Hepatocyte (in vitro differentiated cells): ENCODE results near the gene NELFA. TPM values are rescaled to one million over a fixed set of nuclear protein-coding genes. Genes with fewer than 3 reads are reported as not detected.

Source experiments
- DNase-seq: peaks from one replicate; pipeline ENCODE4 v3.0.0-alpha.2; 2016; ENCODE audit warnings: low spot score
- H2AFZ ChIP-seq: fragments of 200-600 bp; sonication (generic); 2 replicates; pipeline ENCODE4 v1.6.0; 2016; ENCODE audit warnings: antibody characterized with exemption, mild to moderate bottlenecking
- H3K27ac ChIP-seq: fragments of 200-600 bp; sonication (generic); 2 replicates; pipeline ENCODE4 v1.5.1; 2016; ENCODE audit warnings: mild to moderate bottlenecking
- H3K27me3 ChIP-seq: fragments of 200-600 bp; sonication (generic); 2 replicates; pipeline ENCODE4 v1.6.1; 2016
- H3K36me3 ChIP-seq: fragments of 200-600 bp; sonication (generic); replicated peaks from 2 replicates; pipeline ENCODE4 v1.5.1; 2016; ENCODE audit warnings: low read depth; ENCODE audit not compliant: insufficient read depth
- H3K4me1 ChIP-seq: fragments of 200-600 bp; sonication (generic); 2 replicates; pipeline ENCODE4 v1.5.1; 2016; ENCODE audit warnings: mild to moderate bottlenecking, moderate library complexity; ENCODE audit not compliant: insufficient read depth
- H3K4me2 ChIP-seq: fragments of 200-600 bp; sonication (generic); 2 replicates; pipeline ENCODE4 v1.6.0; 2016
- H3K4me3 ChIP-seq: fragments of 200-600 bp; sonication (generic); 2 replicates; pipeline ENCODE4 v1.5.1; 2016; ENCODE audit warnings: mild to moderate bottlenecking
- H3K79me2 ChIP-seq: fragments of 200-600 bp; sonication (generic); 2 replicates; pipeline ENCODE4 v1.6.0; 2017; ENCODE audit warnings: mild to moderate bottlenecking
- H3K9me2 ChIP-seq: fragments of 200-600 bp; sonication (generic); replicated peaks from 2 replicates; pipeline ENCODE4 v1.6.0; 2017; ENCODE audit warnings: mild to moderate bottlenecking; ENCODE audit not compliant: insufficient read depth
- H3K9me3 ChIP-seq: fragments of 200-600 bp; sonication (generic); 2 replicates; pipeline ENCODE4 v1.5.1; 2016; ENCODE audit warnings: low read depth, mild to moderate bottlenecking
- H4K20me1 ChIP-seq: fragments of 200-600 bp; sonication (generic); 2 replicates; pipeline ENCODE4 v1.6.0; 2016; ENCODE audit warnings: mild to moderate bottlenecking; ENCODE audit not compliant: insufficient read depth, poor library complexity, severe bottlenecking
- EZH2 ChIP-seq: fragments of 200-600 bp; sonication (generic); IDR thresholded peaks from 2 replicates; pipeline ENCODE4 v1.6.1; 2016; ENCODE audit warnings: antibody characterized with exemption, mild to moderate bottlenecking, borderline replicate concordance
- EZH2phosphoT487 ChIP-seq: fragments of 200-600 bp; sonication (generic); IDR thresholded peaks from one replicate; pipeline ENCODE4 v1.6.1; 2018; ENCODE audit warnings: antibody characterized with exemption, mild to moderate bottlenecking, low read depth, moderate library complexity; ENCODE audit not compliant: unreplicated experiment, severe bottlenecking
- WGBS: methylation state at CpG from one replicate; pipeline ENCODE4 v1.1.6; 2016; ENCODE audit warnings: low lambda C conversion rate; ENCODE audit errors: missing lambda C conversion rate; 5-methylcytosine and 5-hydroxymethylcytosine counted together
- polyA plus RNA-seq: library from polyadenylated mRNA; unstranded; fragments of >200 nt; fragmentation: Nextera tagmentation; extraction: Ambion mirVana; gene quantifications from 2 replicates; pipeline ENCODE4 v1.2.1, GENCODE V29; 2016
- total RNA-seq: library from RNA; depleted of rRNA; stranded (reverse); fragments of >200 nt; gene quantifications from 2 replicates; pipeline ENCODE4 v1.2.3, GENCODE V29; 2014
- TF ChIP-seq, protein P1 (sequence below): fragments of 200-600 bp; sonication (generic); IDR thresholded peaks from 2 replicates; pipeline ENCODE4 v1.5.1; 2016; ENCODE audit warnings: antibody characterized with exemption, mild to moderate bottlenecking; ENCODE audit not compliant: poor library complexity

NELFA gene
- total and polyA plus RNA-seq, 2 experiments from 2014 or later, result 21.4 to 46.2 TPM

DNA sequence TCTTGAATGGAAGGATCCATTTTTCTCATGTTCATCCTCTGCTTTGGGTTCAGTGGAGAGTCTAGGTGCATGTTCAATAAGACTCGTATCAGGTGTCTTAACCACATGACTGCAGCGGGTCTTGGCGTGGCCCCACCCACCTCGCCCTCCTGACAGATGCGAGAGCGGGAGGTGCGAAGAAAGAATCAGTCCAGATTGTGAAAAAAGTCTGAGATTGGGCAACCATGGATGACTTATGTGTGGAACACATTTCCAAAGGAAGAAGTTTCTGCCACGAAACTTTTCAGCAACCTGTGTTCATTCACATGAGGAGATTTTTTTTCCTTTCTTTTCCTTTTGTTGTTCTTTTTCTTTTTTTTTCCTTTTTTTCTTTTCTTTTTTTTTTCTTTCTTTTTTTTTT is 70.7 kb downstream of the NELFA start:
- Histone ChIP-seq H3K27me3 (no peaks in the 10 kb centered on the region), H4K20me1 (no peaks in the 10 kb centered on the region), H3K9me3 (no peaks in the 10 kb centered on the region), H3K4me1 (no peaks in the 10 kb centered on the region), H3K36me3 (no peaks in the 10 kb centered on the region), H3K79me2 (no peaks in the 10 kb centered on the region), H3K9me2 (no peaks in the 10 kb centered on the region), H3K27ac (no peak overlapping the region), H3K4me3 (no peak overlapping the region), H3K4me2 (no peak overlapping the region), H2AFZ (no peak overlapping the region)
- TF ChIP-seq EZH2 (no peak), EZH2phosphoT487 (no peak)
- TF ChIP-seq, protein P1, sequence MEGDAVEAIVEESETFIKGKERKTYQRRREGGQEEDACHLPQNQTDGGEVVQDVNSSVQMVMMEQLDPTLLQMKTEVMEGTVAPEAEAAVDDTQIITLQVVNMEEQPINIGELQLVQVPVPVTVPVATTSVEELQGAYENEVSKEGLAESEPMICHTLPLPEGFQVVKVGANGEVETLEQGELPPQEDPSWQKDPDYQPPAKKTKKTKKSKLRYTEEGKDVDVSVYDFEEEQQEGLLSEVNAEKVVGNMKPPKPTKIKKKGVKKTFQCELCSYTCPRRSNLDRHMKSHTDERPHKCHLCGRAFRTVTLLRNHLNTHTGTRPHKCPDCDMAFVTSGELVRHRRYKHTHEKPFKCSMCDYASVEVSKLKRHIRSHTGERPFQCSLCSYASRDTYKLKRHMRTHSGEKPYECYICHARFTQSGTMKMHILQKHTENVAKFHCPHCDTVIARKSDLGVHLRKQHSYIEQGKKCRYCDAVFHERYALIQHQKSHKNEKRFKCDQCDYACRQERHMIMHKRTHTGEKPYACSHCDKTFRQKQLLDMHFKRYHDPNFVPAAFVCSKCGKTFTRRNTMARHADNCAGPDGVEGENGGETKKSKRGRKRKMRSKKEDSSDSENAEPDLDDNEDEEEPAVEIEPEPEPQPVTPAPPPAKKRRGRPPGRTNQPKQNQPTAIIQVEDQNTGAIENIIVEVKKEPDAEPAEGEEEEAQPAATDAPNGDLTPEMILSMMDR, result no peak
- DNase-seq, result no peak
- 97% methylated on average over 8 of the region's 8 CpGs for WGBS

DNA sequence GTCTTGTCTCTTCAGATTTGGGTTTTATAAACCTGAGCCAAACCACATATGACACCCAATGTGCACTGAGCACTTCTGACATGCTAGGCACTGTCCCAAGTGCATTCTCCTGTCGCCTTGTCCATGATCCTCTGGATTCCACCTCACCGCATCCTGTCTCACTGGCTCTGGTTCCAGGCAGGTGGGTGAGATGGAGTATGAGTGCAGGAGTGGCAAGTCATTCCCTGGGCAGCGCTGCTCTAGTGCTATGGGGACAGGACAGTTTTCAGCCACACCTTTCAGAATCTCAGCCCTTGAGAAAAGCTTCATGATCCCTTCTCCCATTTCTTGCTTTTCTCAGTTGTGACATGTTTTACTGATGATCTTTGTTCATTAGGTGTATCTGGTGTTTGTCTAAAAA is 71.2 kb downstream of the NELFA start:
- Histone ChIP-seq H3K36me3 (no peaks in the 10 kb centered on the region), H3K9me2 (no peaks in the 10 kb centered on the region), H3K9me3 (no peaks in the 10 kb centered on the region), H3K4me1 (no peaks in the 10 kb centered on the region), H2AFZ (no peak overlapping the region), H3K4me2 (no peak overlapping the region), H4K20me1 (no peaks in the 10 kb centered on the region), H3K27ac (no peak overlapping the region), H3K27me3 (no peaks in the 10 kb centered on the region), H3K4me3 (no peak overlapping the region), H3K79me2 (no peaks in the 10 kb centered on the region)
- TF ChIP-seq, protein P1, result no peak
- TF ChIP-seq EZH2phosphoT487, result no peak
- TF ChIP-seq EZH2, result no peak
- no peak for DNase-seq
- 97% methylated on average over 3 of the region's 3 CpGs for WGBS

DNA sequence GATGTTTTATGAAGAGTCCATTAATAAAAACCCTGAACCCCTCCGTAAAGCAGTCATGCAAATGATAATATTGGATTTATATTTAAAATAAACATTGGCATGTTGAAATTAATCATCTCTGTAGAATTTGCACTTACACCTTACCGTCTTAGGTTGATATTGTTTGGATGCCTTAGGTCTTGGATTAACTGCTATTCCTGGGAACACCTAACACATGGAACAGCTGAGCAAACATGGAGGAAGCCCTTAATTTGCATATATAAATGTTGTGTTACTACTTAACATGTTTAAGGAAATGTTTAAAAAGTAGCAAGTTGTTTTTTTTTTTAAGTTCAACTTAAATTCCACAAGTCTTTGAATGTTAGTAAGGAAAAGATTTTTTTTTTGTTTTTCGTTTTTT is 75.1 kb downstream of the NELFA start:
- Histone ChIP-seq H2AFZ (no peak overlapping the region), H3K4me2 (no peak overlapping the region), H3K27ac (no peak overlapping the region), H4K20me1 (no peaks in the 10 kb centered on the region), H3K79me2 (no peaks in the 10 kb centered on the region), H3K9me3 (no peaks in the 10 kb centered on the region), H3K36me3 (no peaks in the 10 kb centered on the region), H3K4me1 (no peaks in the 10 kb centered on the region), H3K27me3 (no peaks in the 10 kb centered on the region), H3K9me2 (no peaks in the 10 kb centered on the region), H3K4me3 (no peak overlapping the region)
- 93% methylated on average over 3 of the region's 3 CpGs for WGBS
- no peak for DNase-seq
- TF ChIP-seq EZH2phosphoT487, result no peak
- TF ChIP-seq, protein P1, result no peak
- TF ChIP-seq EZH2, result no peak

DNA sequence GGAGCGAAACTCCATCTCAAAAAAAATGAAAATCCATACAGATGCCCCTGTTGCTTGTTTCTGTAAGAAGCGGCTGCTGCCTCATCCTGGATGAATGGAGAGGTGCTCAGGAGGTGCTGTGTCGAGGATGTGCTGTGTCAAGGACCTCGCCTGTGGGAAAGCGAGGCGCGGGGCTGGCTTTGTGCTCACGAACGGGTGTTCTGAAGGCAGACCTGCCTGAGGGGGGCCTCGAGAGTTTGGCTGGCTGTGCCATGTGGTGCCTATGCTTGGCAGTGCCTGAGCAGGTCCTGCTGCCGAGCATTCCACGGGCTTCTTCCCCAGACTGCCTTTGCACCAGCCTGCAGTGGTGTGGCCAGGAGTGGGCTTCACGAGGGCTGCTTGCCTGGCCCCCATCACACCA is 76.0 kb downstream of the NELFA start:
- Histone ChIP-seq H3K4me2 (no peak overlapping the region), H3K27me3 (no peaks in the 10 kb centered on the region), H3K4me1 (no peaks in the 10 kb centered on the region), H3K36me3 (no peaks in the 10 kb centered on the region), H3K4me3 (no peak overlapping the region), H3K27ac (no peak overlapping the region), H4K20me1 (no peaks in the 10 kb centered on the region), H2AFZ (no peak overlapping the region), H3K79me2 (peaks cover 4% of the 10 kb centered on the region), H3K9me3 (no peaks in the 10 kb centered on the region), H3K9me2 (no peaks in the 10 kb centered on the region)
- WGBS, result 99% methylated on average over 13 of the region's 13 CpGs
- DNase-seq, result no peak
- TF ChIP-seq EZH2phosphoT487 (no peak), EZH2 (no peak)
- TF ChIP-seq, protein P1, result no peak
